WTC11 (cell line): Measurements from ENCODE around the gene LEMD3.

Experiments
- FOXK1 ChIP-seq: sonication (generic); formaldehyde crosslinking; IDR thresholded peaks from 2 replicates; pipeline ENCODE4 v1.8.0; 2022; ENCODE audit warnings: mild to moderate bottlenecking, moderate library complexity, missing genetic modification reagents
- TF ChIP-seq, protein P1 (sequence below): fragments of 200-600 bp; IDR thresholded peaks from 2 replicates; pipeline ENCODE4 v1.8.0; 2022; ENCODE audit warnings: antibody characterized with exemption

DNA sequence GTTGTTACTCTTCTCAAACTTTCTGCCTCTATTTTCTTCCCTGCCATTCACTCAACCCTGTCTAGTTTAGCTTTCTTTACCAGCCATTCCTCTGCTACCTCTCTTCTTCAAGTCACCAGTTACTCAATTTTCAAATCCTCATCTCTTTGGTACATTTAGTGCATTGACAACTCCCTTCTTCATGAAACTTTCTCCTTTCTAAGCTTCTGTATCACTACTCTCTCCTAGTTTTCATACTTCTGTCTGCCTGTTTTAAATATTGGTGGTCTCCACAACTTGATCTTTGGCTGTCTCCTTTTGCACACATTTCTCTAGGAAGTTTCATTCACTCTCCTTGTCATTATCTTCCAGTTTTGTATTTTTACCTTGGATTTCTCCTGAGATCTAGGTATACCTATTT is 6.0 kb downstream of the LEMD3 start:
- TF ChIP-seq, protein P1, sequence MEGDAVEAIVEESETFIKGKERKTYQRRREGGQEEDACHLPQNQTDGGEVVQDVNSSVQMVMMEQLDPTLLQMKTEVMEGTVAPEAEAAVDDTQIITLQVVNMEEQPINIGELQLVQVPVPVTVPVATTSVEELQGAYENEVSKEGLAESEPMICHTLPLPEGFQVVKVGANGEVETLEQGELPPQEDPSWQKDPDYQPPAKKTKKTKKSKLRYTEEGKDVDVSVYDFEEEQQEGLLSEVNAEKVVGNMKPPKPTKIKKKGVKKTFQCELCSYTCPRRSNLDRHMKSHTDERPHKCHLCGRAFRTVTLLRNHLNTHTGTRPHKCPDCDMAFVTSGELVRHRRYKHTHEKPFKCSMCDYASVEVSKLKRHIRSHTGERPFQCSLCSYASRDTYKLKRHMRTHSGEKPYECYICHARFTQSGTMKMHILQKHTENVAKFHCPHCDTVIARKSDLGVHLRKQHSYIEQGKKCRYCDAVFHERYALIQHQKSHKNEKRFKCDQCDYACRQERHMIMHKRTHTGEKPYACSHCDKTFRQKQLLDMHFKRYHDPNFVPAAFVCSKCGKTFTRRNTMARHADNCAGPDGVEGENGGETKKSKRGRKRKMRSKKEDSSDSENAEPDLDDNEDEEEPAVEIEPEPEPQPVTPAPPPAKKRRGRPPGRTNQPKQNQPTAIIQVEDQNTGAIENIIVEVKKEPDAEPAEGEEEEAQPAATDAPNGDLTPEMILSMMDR: no peak
- no peak for TF ChIP-seq FOXK1 (CRISPR knock-in tag)
